Smooth muscle cell (in vitro differentiated cells): ENCODE measurements around the gene STARD3NL. TPM values are rescaled to one million over a fixed set of nuclear protein-coding genes. Genes with fewer than 3 reads are reported as not detected.
"Not testable (repeated sequence)": the region's sequence is repeated elsewhere in the genome, so short reads cannot be mapped to it uniquely, and the experiment has no call there.

Experiments
- DNase-seq: peaks from one replicate; lab custom pipeline; 2025; ENCODE audit not compliant: unreplicated experiment; lab: John Stamatoyannopoulos, UW
- H2AFZ ChIP-seq: fragments of 200-600 bp; sonication (generic); 2 replicates; pipeline ENCODE4 v1.6.0; 2016; ENCODE audit warnings: antibody characterized with exemption, low read depth, mild to moderate bottlenecking
- H3F3A ChIP-seq: fragments of 200-600 bp; sonication (generic); 2 replicates; pipeline ENCODE4 v1.6.0; 2017; ENCODE audit warnings: antibody characterized with exemption, low read depth
- H3K27ac ChIP-seq: fragments of 200-600 bp; sonication (generic); 2 replicates; pipeline ENCODE4 v1.5.1; 2016; ENCODE audit warnings: low read depth, mild to moderate bottlenecking
- H3K27me3 ChIP-seq: fragments of 200-600 bp; sonication (generic); 2 replicates; pipeline ENCODE4 v1.6.1; 2016; ENCODE audit warnings: low read depth, mild to moderate bottlenecking
- H3K36me3 ChIP-seq: fragments of 200-600 bp; sonication (generic); 2 replicates; pipeline ENCODE4 v1.5.1; 2016; ENCODE audit warnings: low read depth
- H3K4me1 ChIP-seq: fragments of 200-600 bp; sonication (generic); 2 replicates; pipeline ENCODE4 v1.5.1; 2016; ENCODE audit warnings: low read depth
- H3K4me2 ChIP-seq: fragments of 200-600 bp; sonication (generic); 2 replicates; pipeline ENCODE4 v1.6.0; 2016; ENCODE audit warnings: mild to moderate bottlenecking
- H3K4me3 ChIP-seq: fragments of 200-600 bp; sonication (generic); 2 replicates; pipeline ENCODE4 v1.5.1; 2016; ENCODE audit warnings: mild to moderate bottlenecking
- H3K79me2 ChIP-seq: fragments of 200-600 bp; sonication (generic); 2 replicates; pipeline ENCODE4 v1.6.0; 2016; ENCODE audit warnings: low read depth, mild to moderate bottlenecking
- H3K9ac ChIP-seq: fragments of 200-600 bp; sonication (generic); 2 replicates; pipeline ENCODE4 v1.6.0; 2016; ENCODE audit warnings: low read depth
- H3K9me3 ChIP-seq: fragments of 200-600 bp; sonication (generic); replicated peaks from 2 replicates; pipeline ENCODE4 v1.5.1; 2016; ENCODE audit warnings: low read depth
- H4K20me1 ChIP-seq: fragments of 200-600 bp; sonication (generic); 2 replicates; pipeline ENCODE4 v1.6.0; 2016; ENCODE audit warnings: low read depth
- CTCF ChIP-seq: fragments of 200-600 bp; sonication (generic); IDR thresholded peaks from 2 replicates; pipeline ENCODE4 v1.5.1; 2017; ENCODE audit warnings: borderline replicate concordance, mild to moderate bottlenecking, antibody characterized with exemption; ENCODE audit not compliant: insufficient read depth, poor library complexity, severe bottlenecking
- WGBS: methylation state at CpG from one replicate; pipeline ENCODE4 v1.1.7; 2016; ENCODE audit warnings: low lambda C conversion rate; 5-methylcytosine and 5-hydroxymethylcytosine counted together
- polyA plus RNA-seq: library from polyadenylated mRNA; unstranded; fragments of >200 nt; fragmentation: Nextera tagmentation; extraction: Ambion mirVana; gene quantifications from 2 replicates; pipeline ENCODE4 v1.2.1, GENCODE V29; 2016
- total RNA-seq: library from RNA; depleted of rRNA; stranded (reverse); fragments of >200 nt; gene quantifications from 2 replicates; pipeline ENCODE4 v1.2.3, GENCODE V29; 2014

Gene STARD3NL
- total and polyA plus RNA-seq, 2 experiments from 2014 or later = 62.5 to 81.6 TPM

GRCh38 chr7:38262026-38262425 lies 84.0 kb downstream of the STARD3NL start:
- H3K9ac ChIP-seq, H3F3A ChIP-seq, H3K4me2 ChIP-seq, H3K79me2 ChIP-seq, H3K27me3 ChIP-seq, DNase-seq, H3K4me3 ChIP-seq, H2AFZ ChIP-seq, H3K27ac ChIP-seq, H3K9me3 ChIP-seq, H3K4me1 ChIP-seq, H3K36me3 ChIP-seq, H4K20me1 ChIP-seq: not testable (repeated sequence)
- 80% methylated on average over 2 of the region's 2 CpGs for WGBS

- Histone ChIP-seq H3K36me3 (no peaks in the 10 kb centered on the region), H3K4me2 (no peak overlapping the region), H3K9ac (no peak overlapping the region), H2AFZ (no peak overlapping the region), H3K27me3 (no peaks in the 10 kb centered on the region), H3K9me3 (no peaks in the 10 kb centered on the region), H3F3A (no peaks in the 10 kb centered on the region), H4K20me1 (no peaks in the 10 kb centered on the region), H3K79me2 (no peaks in the 10 kb centered on the region), H3K4me3 (no peak overlapping the region), H3K27ac (no peak overlapping the region), H3K4me1 (no peaks in the 10 kb centered on the region)
- no peak for TF ChIP-seq CTCF
- 77% methylated on average over 5 of the region's 5 CpGs for WGBS
- no peak for DNase-seq
Measured at GRCh38 chr7:38262545-38262944, 84.5 kb downstream of the STARD3NL start.

- H3K4me1 ChIP-seq, H3K9me3 ChIP-seq, DNase-seq, H3K4me3 ChIP-seq, H3K9ac ChIP-seq, H4K20me1 ChIP-seq, H3K36me3 ChIP-seq, H3F3A ChIP-seq, H3K79me2 ChIP-seq, H3K4me2 ChIP-seq, H2AFZ ChIP-seq, H3K27ac ChIP-seq, H3K27me3 ChIP-seq: not testable (repeated sequence)
- WGBS = 69% methylated on average over 1 of the region's 1 CpG
Measured at GRCh38 chr7:38263274-38263673, 85.2 kb downstream of the STARD3NL start.

GRCh38 chr7:38264602-38265001 lies 86.6 kb downstream of the STARD3NL start:
- not testable (repeated sequence) for H3K4me2 ChIP-seq, DNase-seq, H2AFZ ChIP-seq, H3K9ac ChIP-seq, H3K4me1 ChIP-seq, H3K36me3 ChIP-seq, H3K27me3 ChIP-seq, H3K9me3 ChIP-seq, H3F3A ChIP-seq, H3K27ac ChIP-seq, H4K20me1 ChIP-seq, H3K79me2 ChIP-seq, H3K4me3 ChIP-seq
- WGBS = 52% methylated on average over 1 of the region's 1 CpG

- H3F3A ChIP-seq, H3K4me1 ChIP-seq, H3K9me3 ChIP-seq, H3K4me2 ChIP-seq, H3K36me3 ChIP-seq, H3K9ac ChIP-seq, DNase-seq, H3K79me2 ChIP-seq, H4K20me1 ChIP-seq, H2AFZ ChIP-seq, H3K27ac ChIP-seq, H3K27me3 ChIP-seq, H3K4me3 ChIP-seq: not testable (repeated sequence)
- WGBS = 91% methylated on average over 3 of the region's 3 CpGs
Measured at GRCh38 chr7:38265958-38266357, 87.9 kb downstream of the STARD3NL start.

- H3K4me1 ChIP-seq, H3K27ac ChIP-seq, H3K4me2 ChIP-seq, H3K27me3 ChIP-seq, H3F3A ChIP-seq, H3K9ac ChIP-seq, H3K79me2 ChIP-seq, DNase-seq, H3K36me3 ChIP-seq, H3K9me3 ChIP-seq, H3K4me3 ChIP-seq, H4K20me1 ChIP-seq, H2AFZ ChIP-seq: not testable (repeated sequence)
- 86% methylated on average over 4 of the region's 4 CpGs for WGBS
Measured at GRCh38 chr7:38269704-38270346, 91.8 kb downstream of the STARD3NL start.

- not testable (repeated sequence) for H3K4me3 ChIP-seq, H3K4me1 ChIP-seq, H3K79me2 ChIP-seq, H3F3A ChIP-seq, H2AFZ ChIP-seq, H3K4me2 ChIP-seq, DNase-seq, H3K27me3 ChIP-seq, H4K20me1 ChIP-seq, H3K27ac ChIP-seq, H3K9me3 ChIP-seq, H3K36me3 ChIP-seq, H3K9ac ChIP-seq
- WGBS = 87% methylated on average over 1 of the region's 2 CpGs
Measured at GRCh38 chr7:38270405-38270804, 92.4 kb downstream of the STARD3NL start.
